ENCODE data around the gene DDX41.

Gene DDX41

DNA sequence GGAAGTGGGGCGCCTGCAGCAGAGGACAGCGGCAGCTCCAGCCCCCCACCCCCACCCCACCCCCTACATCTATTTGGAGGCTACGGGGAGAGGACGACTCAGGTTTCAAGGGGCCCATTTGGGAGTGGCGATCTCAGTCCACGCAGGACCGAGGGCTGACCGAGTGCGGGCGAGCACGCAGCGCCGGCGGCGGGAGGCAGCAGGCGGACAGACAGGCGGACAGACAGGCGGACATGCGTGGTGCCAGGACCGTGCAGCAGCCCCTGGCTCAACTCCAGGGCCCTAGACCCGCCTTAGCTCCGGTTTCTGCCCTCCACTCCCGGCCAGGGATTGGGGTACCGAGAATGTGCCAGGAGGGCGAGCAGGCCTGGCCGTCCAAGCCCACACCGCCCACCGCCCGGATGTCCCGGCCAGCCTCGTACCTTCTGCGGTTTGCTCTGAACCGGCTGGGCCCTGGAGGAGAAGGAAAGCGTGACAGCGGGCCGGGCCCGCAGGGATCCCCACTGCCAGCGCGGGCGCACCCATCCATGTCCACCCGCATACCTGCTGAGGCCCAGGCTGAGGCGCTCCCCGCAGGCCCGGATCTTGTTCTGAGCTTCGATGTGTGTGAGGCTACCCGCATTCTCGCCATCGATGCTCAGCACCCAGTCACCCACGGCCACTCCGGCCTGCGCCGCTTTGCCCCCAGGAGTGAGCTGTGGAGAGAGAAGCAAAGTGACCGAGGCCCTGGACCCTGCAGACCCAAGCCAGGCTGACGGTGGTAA is 24.6 kb downstream of the DDX41 start:
- no peak for DNase-seq (ENCODE audit: low read depth in 1 of 2, low spot score in 1 of 2)
- Histone ChIP-seq H3K4me3 (replicated peaks; ENCODE audit: insufficient read depth, low read length) (no peak overlapping the region), H3K27ac (replicated peaks) (no peak overlapping the region), H3K27me3 (ENCODE audit: insufficient read depth, poor library complexity, severe bottlenecking) (no peaks in the 10 kb centered on the region)
- TF ChIP-seq, protein P1, sequence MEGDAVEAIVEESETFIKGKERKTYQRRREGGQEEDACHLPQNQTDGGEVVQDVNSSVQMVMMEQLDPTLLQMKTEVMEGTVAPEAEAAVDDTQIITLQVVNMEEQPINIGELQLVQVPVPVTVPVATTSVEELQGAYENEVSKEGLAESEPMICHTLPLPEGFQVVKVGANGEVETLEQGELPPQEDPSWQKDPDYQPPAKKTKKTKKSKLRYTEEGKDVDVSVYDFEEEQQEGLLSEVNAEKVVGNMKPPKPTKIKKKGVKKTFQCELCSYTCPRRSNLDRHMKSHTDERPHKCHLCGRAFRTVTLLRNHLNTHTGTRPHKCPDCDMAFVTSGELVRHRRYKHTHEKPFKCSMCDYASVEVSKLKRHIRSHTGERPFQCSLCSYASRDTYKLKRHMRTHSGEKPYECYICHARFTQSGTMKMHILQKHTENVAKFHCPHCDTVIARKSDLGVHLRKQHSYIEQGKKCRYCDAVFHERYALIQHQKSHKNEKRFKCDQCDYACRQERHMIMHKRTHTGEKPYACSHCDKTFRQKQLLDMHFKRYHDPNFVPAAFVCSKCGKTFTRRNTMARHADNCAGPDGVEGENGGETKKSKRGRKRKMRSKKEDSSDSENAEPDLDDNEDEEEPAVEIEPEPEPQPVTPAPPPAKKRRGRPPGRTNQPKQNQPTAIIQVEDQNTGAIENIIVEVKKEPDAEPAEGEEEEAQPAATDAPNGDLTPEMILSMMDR (IDR thresholded peaks at IDR 0.05; ENCODE audit: insufficient read depth, low read length), result no peak

GRCh38 chr5:177491429-177491945 is 25.3 kb downstream of the DDX41 start:
- H3K27ac ChIP-seq (replicated peaks), result no peak overlapping the region
- no peak overlapping the region for H3K4me3 ChIP-seq (replicated peaks; ENCODE audit: insufficient read depth, low read length)
- DNase-seq (ENCODE audit: low read depth in 1 of 2, low spot score in 1 of 2), result peak in 1 of 2 experiments; percentile 41

DNA sequence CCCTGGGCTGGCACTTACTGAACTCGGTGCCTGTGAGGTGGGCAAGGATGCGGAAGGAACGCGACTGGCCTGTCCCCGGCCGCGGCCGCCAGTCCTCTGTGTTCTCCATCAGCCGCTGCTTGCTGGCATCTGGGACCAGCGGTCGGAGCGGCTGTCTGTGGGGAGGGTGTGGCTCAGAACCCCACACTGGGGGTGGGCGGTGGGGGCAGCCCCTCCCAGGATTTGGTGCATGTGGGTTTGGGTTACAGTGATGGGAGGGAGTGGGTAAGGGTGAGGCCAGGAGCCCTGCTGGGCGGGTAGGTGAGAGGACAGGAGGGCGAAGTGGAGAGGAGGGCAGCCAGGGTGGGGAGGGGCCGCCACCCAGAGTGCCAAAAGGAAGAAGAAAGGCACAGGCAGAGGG is 25.8 kb downstream of the DDX41 start:
- Histone ChIP-seq H3K27ac (replicated peaks) (no peak overlapping the region), H3K4me3 (replicated peaks; ENCODE audit: insufficient read depth, low read length) (no peak overlapping the region), H3K27me3 (ENCODE audit: insufficient read depth, poor library complexity, severe bottlenecking) (no peaks in the 10 kb centered on the region)
- DNase-seq (ENCODE audit: low read depth in 1 of 2, low spot score in 1 of 2), result no peak
- TF ChIP-seq, protein P2, sequence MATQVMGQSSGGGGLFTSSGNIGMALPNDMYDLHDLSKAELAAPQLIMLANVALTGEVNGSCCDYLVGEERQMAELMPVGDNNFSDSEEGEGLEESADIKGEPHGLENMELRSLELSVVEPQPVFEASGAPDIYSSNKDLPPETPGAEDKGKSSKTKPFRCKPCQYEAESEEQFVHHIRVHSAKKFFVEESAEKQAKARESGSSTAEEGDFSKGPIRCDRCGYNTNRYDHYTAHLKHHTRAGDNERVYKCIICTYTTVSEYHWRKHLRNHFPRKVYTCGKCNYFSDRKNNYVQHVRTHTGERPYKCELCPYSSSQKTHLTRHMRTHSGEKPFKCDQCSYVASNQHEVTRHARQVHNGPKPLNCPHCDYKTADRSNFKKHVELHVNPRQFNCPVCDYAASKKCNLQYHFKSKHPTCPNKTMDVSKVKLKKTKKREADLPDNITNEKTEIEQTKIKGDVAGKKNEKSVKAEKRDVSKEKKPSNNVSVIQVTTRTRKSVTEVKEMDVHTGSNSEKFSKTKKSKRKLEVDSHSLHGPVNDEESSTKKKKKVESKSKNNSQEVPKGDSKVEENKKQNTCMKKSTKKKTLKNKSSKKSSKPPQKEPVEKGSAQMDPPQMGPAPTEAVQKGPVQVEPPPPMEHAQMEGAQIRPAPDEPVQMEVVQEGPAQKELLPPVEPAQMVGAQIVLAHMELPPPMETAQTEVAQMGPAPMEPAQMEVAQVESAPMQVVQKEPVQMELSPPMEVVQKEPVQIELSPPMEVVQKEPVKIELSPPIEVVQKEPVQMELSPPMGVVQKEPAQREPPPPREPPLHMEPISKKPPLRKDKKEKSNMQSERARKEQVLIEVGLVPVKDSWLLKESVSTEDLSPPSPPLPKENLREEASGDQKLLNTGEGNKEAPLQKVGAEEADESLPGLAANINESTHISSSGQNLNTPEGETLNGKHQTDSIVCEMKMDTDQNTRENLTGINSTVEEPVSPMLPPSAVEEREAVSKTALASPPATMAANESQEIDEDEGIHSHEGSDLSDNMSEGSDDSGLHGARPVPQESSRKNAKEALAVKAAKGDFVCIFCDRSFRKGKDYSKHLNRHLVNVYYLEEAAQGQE (IDR thresholded peaks at IDR 0.05; ENCODE audit: insufficient replicate concordance, low read depth), result no peak
- TF ChIP-seq, protein P1 (IDR thresholded peaks at IDR 0.05; ENCODE audit: insufficient read depth, low read length), result no peak
- TF ChIP-seq POLR2AphosphoS5 (IDR thresholded peaks at IDR 0.05; ENCODE audit: low read depth) (no peak), GABPA (IDR thresholded peaks at IDR 0.05; ENCODE audit: low read depth) (no peak), SPI1 (IDR thresholded peaks at IDR 0.05; ENCODE audit: borderline replicate concordance, low read depth) (no peak)

More at GRCh38 chr5:177491429-177491945, 25.3 kb downstream of the DDX41 start:
- TF ChIP-seq, protein P1 (IDR thresholded peaks at IDR 0.05; ENCODE audit: insufficient read depth, low read length), result peak; percentile 34
- TF ChIP-seq GABPA (IDR thresholded peaks at IDR 0.05; ENCODE audit: low read depth) (no peak), SPI1 (IDR thresholded peaks at IDR 0.05; ENCODE audit: borderline replicate concordance, low read depth) (no peak)
- H3K27me3 ChIP-seq (ENCODE audit: insufficient read depth, poor library complexity, severe bottlenecking), result no peaks in the 10 kb centered on the region

DNA sequence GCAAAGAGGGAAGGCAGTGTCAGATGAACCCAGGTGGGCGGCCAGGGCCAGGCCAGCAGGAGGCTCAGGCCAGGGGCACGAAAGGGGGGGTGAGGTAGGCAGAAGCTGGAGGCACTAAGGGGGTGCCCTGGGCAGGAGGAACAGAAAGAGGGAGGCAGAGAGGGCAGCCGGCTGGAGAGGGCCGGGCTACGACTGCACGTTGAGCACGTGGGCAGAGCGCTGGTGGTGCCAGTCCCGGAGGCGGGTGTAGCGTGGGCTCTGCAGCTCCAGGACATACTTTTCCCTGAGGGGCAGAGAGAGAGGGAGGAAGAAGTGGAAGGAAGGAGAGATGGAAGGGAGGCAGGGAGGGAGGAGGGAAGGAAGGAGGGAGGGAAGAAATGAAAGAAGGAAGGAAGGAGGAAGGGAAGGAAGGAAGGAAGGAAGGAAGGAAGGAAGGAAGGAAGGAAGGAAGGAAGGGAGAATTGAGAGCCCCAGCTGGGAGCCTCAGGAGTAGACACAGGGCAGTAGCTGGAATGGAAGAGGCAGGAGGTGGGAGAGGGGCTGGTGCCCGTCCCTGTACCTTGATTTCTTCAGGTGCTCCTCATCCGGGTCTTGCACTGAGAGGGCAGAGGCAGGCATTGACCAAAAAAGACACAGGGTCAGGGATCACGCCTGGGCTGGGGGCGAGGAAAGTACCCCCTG is 26.3 kb downstream of the DDX41 start:
- Histone ChIP-seq H3K27ac (replicated peaks) (no peak overlapping the region), H3K4me3 (replicated peaks; ENCODE audit: insufficient read depth, low read length) (no peak overlapping the region), H3K27me3 (ENCODE audit: insufficient read depth, poor library complexity, severe bottlenecking) (no peaks in the 10 kb centered on the region)
- no peak for DNase-seq (ENCODE audit: low read depth in 1 of 2, low spot score in 1 of 2)
- TF ChIP-seq, protein P2 (IDR thresholded peaks at IDR 0.05; ENCODE audit: insufficient replicate concordance, low read depth), result no peak
- TF ChIP-seq SPI1 (IDR thresholded peaks at IDR 0.05; ENCODE audit: borderline replicate concordance, low read depth) (no peak), POLR2AphosphoS5 (IDR thresholded peaks at IDR 0.05; ENCODE audit: low read depth) (no peak), GABPA (IDR thresholded peaks at IDR 0.05; ENCODE audit: low read depth) (no peak)
- TF ChIP-seq, protein P1 (IDR thresholded peaks at IDR 0.05; ENCODE audit: insufficient read depth, low read length), result no peak
